Smooth muscle cell (in vitro differentiated cells): ENCODE results near the gene DECR2. TPM values are rescaled to one million over a fixed set of nuclear protein-coding genes. Genes with fewer than 3 reads are reported as not detected.

ENCODE experiments used
- DNase-seq: peaks from one replicate; lab custom pipeline; 2025; ENCODE audit not compliant: unreplicated experiment; lab: John Stamatoyannopoulos, UW
- H2AFZ ChIP-seq: fragments of 200-600 bp; sonication (generic); 2 replicates; pipeline ENCODE4 v1.6.0; 2016; ENCODE audit warnings: antibody characterized with exemption, low read depth, mild to moderate bottlenecking
- H3F3A ChIP-seq: fragments of 200-600 bp; sonication (generic); 2 replicates; pipeline ENCODE4 v1.6.0; 2017; ENCODE audit warnings: antibody characterized with exemption, low read depth
- H3K27ac ChIP-seq: fragments of 200-600 bp; sonication (generic); 2 replicates; pipeline ENCODE4 v1.5.1; 2016; ENCODE audit warnings: low read depth, mild to moderate bottlenecking
- H3K27me3 ChIP-seq: fragments of 200-600 bp; sonication (generic); 2 replicates; pipeline ENCODE4 v1.6.1; 2016; ENCODE audit warnings: low read depth, mild to moderate bottlenecking
- H3K36me3 ChIP-seq: fragments of 200-600 bp; sonication (generic); 2 replicates; pipeline ENCODE4 v1.5.1; 2016; ENCODE audit warnings: low read depth
- H3K4me1 ChIP-seq: fragments of 200-600 bp; sonication (generic); 2 replicates; pipeline ENCODE4 v1.5.1; 2016; ENCODE audit warnings: low read depth
- H3K4me2 ChIP-seq: fragments of 200-600 bp; sonication (generic); 2 replicates; pipeline ENCODE4 v1.6.0; 2016; ENCODE audit warnings: mild to moderate bottlenecking
- H3K4me3 ChIP-seq: fragments of 200-600 bp; sonication (generic); 2 replicates; pipeline ENCODE4 v1.5.1; 2016; ENCODE audit warnings: mild to moderate bottlenecking
- H3K79me2 ChIP-seq: fragments of 200-600 bp; sonication (generic); 2 replicates; pipeline ENCODE4 v1.6.0; 2016; ENCODE audit warnings: low read depth, mild to moderate bottlenecking
- H3K9ac ChIP-seq: fragments of 200-600 bp; sonication (generic); 2 replicates; pipeline ENCODE4 v1.6.0; 2016; ENCODE audit warnings: low read depth
- H3K9me3 ChIP-seq: fragments of 200-600 bp; sonication (generic); replicated peaks from 2 replicates; pipeline ENCODE4 v1.5.1; 2016; ENCODE audit warnings: low read depth
- H4K20me1 ChIP-seq: fragments of 200-600 bp; sonication (generic); 2 replicates; pipeline ENCODE4 v1.6.0; 2016; ENCODE audit warnings: low read depth
- CTCF ChIP-seq: fragments of 200-600 bp; sonication (generic); IDR thresholded peaks from 2 replicates; pipeline ENCODE4 v1.5.1; 2017; ENCODE audit warnings: borderline replicate concordance, mild to moderate bottlenecking, antibody characterized with exemption; ENCODE audit not compliant: insufficient read depth, poor library complexity, severe bottlenecking
- WGBS: methylation state at CpG from one replicate; pipeline ENCODE4 v1.1.7; 2016; ENCODE audit warnings: low lambda C conversion rate; 5-methylcytosine and 5-hydroxymethylcytosine counted together
- polyA plus RNA-seq: library from polyadenylated mRNA; unstranded; fragments of >200 nt; fragmentation: Nextera tagmentation; extraction: Ambion mirVana; gene quantifications from 2 replicates; pipeline ENCODE4 v1.2.1, GENCODE V29; 2016
- total RNA-seq: library from RNA; depleted of rRNA; stranded (reverse); fragments of >200 nt; gene quantifications from 2 replicates; pipeline ENCODE4 v1.2.3, GENCODE V29; 2014

The DECR2 gene
- total and polyA plus RNA-seq, 2 experiments from 2014 or later: 15.4 to 18.2 TPM

GRCh38 chr16:367333-367903 lies 34.3 kb upstream of the DECR2 start:
- H3K4me2 ChIP-seq: no peak overlapping the region
- H3K9ac ChIP-seq: no peak overlapping the region
- no peaks in the 10 kb centered on the region for H3K36me3 ChIP-seq
- no peaks in the 10 kb centered on the region for H3K27me3 ChIP-seq
- no peak overlapping the region for H2AFZ ChIP-seq
- 97% methylated on average over 15 of the region's 18 CpGs for WGBS
- H3K9me3 ChIP-seq: no peaks in the 10 kb centered on the region
- no peak for DNase-seq
- TF ChIP-seq CTCF: no peak
- H4K20me1 ChIP-seq: no peaks in the 10 kb centered on the region
- no peak overlapping the region for H3K4me3 ChIP-seq
- no peaks in the 10 kb centered on the region for H3F3A ChIP-seq
- no peak overlapping the region for H3K27ac ChIP-seq
- H3K79me2 ChIP-seq: peaks cover 2% of the 10 kb centered on the region
- peaks cover 8% of the 10 kb centered on the region for H3K4me1 ChIP-seq

- H3K27me3 ChIP-seq: no peaks in the 10 kb centered on the region
- H3K36me3 ChIP-seq: no peaks in the 10 kb centered on the region
- H3K79me2 ChIP-seq: peaks cover 2% of the 10 kb centered on the region
- 97% methylated on average over 29 of the region's 29 CpGs for WGBS
- H2AFZ ChIP-seq: no peak overlapping the region
- H3K4me2 ChIP-seq: no peak overlapping the region
- H4K20me1 ChIP-seq: no peaks in the 10 kb centered on the region
- no peaks in the 10 kb centered on the region for H3K9me3 ChIP-seq
- H3K4me3 ChIP-seq: no peak overlapping the region
- TF ChIP-seq CTCF: no peak
- no peak overlapping the region for H3K27ac ChIP-seq
- no peak for DNase-seq
- H3K4me1 ChIP-seq: peaks cover 8% of the 10 kb centered on the region
- no peaks in the 10 kb centered on the region for H3F3A ChIP-seq
- no peak overlapping the region for H3K9ac ChIP-seq
Measured at GRCh38 chr16:368388-369158, 33.1 kb upstream of the DECR2 start.

GRCh38 chr16:369275-369865 lies 32.3 kb upstream of the DECR2 start:
- DNase-seq: no peak
- Histone ChIP-seq H4K20me1 (no peaks in the 10 kb centered on the region), H3K4me3 (no peak overlapping the region), H3F3A (no peaks in the 10 kb centered on the region), H3K9me3 (no peaks in the 10 kb centered on the region), H3K27me3 (no peaks in the 10 kb centered on the region), H3K4me2 (peak overlapping the region; percentile 89), H3K79me2 (peaks cover 2% of the 10 kb centered on the region), H3K4me1 (peaks cover 8% of the 10 kb centered on the region), H3K36me3 (no peaks in the 10 kb centered on the region), H3K9ac (no peak overlapping the region), H2AFZ (no peak overlapping the region), H3K27ac (no peak overlapping the region)
- TF ChIP-seq CTCF: no peak
- WGBS: 96% methylated on average over 20 of the region's 20 CpGs
